ENCODE data around the gene KCNA5. TPM values are rescaled to one million over a fixed set of nuclear protein-coding genes. Genes with fewer than 3 reads are reported as not detected.

Gene KCNA5
- total RNA-seq (2021) (not detected in 2 replicates), Bru-seq, nascent RNA (not detected), BruChase-seq, experiment 1, labeled RNA remaining after a 2-hour chase (not detected), BruChase-seq, experiment 2, labeled RNA remaining after a 6-hour chase (not detected)
- long read RNA-seq: 0 reads

DNA sequence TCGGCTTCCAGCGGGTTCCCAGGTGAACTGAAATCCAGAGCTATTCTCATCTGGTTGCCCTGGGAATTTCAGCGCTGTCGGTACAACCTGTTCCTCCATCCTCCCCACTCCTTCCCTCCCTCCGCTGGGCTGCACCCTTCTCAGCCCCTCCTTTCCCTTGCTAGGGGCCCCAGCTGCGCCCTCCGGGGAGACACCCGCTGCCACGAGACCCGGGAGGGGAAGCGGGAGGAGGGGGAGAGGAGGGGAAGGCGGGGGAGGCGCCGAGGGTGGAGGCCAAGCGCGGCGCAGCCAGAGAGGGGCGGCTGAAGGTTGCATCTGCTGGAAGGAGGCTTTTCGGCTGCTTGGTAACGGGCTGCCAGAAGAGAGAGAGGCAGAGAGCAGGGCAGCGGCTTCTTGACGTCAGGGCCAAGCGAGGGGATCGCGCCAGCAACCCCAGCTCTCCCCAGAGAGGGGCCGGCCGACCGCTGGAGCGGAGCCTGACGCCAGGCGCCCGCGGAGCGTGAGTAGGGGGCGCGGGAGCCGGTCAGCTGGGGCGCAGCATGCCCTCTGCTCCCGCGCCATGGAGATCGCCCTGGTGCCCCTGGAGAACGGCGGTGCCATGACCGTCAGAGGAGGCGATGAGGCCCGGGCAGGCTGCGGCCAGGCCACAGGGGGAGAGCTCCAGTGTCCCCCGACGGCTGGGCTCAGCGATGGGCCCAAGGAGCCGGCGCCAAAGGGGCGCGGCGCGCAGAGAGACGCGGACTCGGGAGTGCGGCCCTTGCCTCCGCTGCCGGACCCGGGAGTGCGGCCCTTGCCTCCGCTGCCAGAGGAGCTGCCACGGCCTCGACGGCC, at the start of gene KCNA5:
TSS of gene KCNA5 (plus strand) at position 291 of the 831 bp plus-strand sequence. CDS start at position 560, 269 bp downstream.
- CTCF ChIA-PET: interaction anchor here (0.6 kb wide), 1 partner anchor 189 kb away, joined by 3 read pairs; no protein-coding TSS in a partner anchor

DNA sequence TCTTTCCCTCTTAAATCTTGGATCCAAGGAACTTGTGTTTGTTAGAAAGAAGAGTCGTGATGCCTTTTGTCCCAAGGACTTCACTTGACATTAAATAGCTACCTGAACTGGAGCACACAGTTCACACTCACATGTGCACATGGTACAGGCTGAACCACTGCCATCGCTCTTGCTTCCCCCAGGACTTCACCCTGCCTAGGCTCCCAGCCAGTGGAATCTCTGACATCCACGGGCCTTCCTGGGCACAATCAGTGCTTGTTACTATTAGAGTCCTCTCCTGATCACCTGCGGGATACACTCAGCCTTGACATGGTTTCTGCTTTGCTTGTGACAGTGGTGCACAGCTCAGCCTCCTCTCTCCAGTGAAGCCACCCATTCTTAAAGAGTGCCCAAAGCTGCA, 49.1 kb upstream of the KCNA5 start:
- no peak overlapping the region for H3K27ac ChIP-seq (ENCODE audit: low read depth, low read length, poor library complexity, severe bottlenecking)

More for the DNA sequence above, at the start of gene KCNA5:
- BruUV-seq (replicated peaks): no TSS peak
- no peak within 1 kb of the TSS for H3K4me3 ChIP-seq (ENCODE audit: low read depth, low read length, poor library complexity, severe bottlenecking)
- POLR2A ChIA-PET (ENCODE audit: low non-redundant PET): no interaction called here
- no peaks in the 10 kb centered on the region for H3K4me1 ChIP-seq (ENCODE audit: insufficient read depth, low read length, poor library complexity, severe bottlenecking)
- intact Hi-C loops (cut with micrococcal nuclease; ENCODE audit: unreplicated experiment): no loop called here
- no peaks in the 10 kb centered on the region for H3K36me3 ChIP-seq (ENCODE audit: insufficient read depth, low read length, poor library complexity, severe bottlenecking)
- H3K9me3 ChIP-seq (ENCODE audit: low read depth, low read length, poor library complexity, severe bottlenecking): no peaks in the 10 kb centered on the region
- no peak within 1 kb of the TSS for H3K27ac ChIP-seq (ENCODE audit: low read depth, low read length, poor library complexity, severe bottlenecking)
- TF ChIP-seq, protein P1, sequence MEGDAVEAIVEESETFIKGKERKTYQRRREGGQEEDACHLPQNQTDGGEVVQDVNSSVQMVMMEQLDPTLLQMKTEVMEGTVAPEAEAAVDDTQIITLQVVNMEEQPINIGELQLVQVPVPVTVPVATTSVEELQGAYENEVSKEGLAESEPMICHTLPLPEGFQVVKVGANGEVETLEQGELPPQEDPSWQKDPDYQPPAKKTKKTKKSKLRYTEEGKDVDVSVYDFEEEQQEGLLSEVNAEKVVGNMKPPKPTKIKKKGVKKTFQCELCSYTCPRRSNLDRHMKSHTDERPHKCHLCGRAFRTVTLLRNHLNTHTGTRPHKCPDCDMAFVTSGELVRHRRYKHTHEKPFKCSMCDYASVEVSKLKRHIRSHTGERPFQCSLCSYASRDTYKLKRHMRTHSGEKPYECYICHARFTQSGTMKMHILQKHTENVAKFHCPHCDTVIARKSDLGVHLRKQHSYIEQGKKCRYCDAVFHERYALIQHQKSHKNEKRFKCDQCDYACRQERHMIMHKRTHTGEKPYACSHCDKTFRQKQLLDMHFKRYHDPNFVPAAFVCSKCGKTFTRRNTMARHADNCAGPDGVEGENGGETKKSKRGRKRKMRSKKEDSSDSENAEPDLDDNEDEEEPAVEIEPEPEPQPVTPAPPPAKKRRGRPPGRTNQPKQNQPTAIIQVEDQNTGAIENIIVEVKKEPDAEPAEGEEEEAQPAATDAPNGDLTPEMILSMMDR (conservative IDR thresholded peaks at IDR 0.05; ENCODE audit: low read depth, low read length): no peak
- peak; percentile 55 for TF ChIP-seq EZH2 (IDR thresholded peaks at IDR 0.05; ENCODE audit: borderline replicate concordance, low read depth, low read length, poor library complexity, severe bottlenecking)
- DNase-seq (ENCODE audit: low spot score): no peak
- H3K27me3 ChIP-seq (replicated peaks; ENCODE audit: insufficient read depth, low read depth, low read length, poor library complexity): peaks cover 87% of the 10 kb centered on the region

DNA sequence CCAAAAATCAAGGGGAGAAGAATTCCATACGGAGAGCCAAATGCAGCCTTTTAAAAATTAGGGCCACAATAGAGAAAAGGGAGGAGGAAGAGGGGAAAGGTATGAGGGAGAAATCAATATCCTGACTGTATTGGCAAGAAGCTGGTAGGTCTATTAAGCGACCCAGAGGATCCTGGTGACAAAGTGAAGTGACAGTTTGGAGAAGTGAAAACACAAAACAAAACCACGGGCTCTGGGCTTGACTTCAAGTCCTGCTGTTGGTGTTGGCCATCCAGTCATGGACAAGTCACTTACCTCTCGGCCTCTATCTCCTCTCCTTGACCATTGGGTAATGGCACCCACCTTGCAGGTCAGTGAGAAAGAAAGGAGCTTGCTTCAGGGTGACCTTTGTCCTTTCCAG, 47.0 kb upstream of the KCNA5 start:
- CTCF ChIA-PET: no interaction called here
- Histone ChIP-seq H3K4me1 (ENCODE audit: insufficient read depth, low read length, poor library complexity, severe bottlenecking) (no peaks in the 10 kb centered on the region), H3K27ac (ENCODE audit: low read depth, low read length, poor library complexity, severe bottlenecking) (no peak overlapping the region), H3K4me3 (ENCODE audit: low read depth, low read length, poor library complexity, severe bottlenecking) (no peak overlapping the region), H3K36me3 (ENCODE audit: insufficient read depth, low read length, poor library complexity, severe bottlenecking) (no peaks in the 10 kb centered on the region), H3K9me3 (ENCODE audit: low read depth, low read length, poor library complexity, severe bottlenecking) (no peaks in the 10 kb centered on the region), H3K27me3 (replicated peaks; ENCODE audit: insufficient read depth, low read depth, low read length, poor library complexity) (peaks cover 49% of the 10 kb centered on the region)
- TF ChIP-seq, protein P1 (conservative IDR thresholded peaks at IDR 0.05; ENCODE audit: low read depth, low read length): no peak
- no peak for TF ChIP-seq EZH2 (IDR thresholded peaks at IDR 0.05; ENCODE audit: borderline replicate concordance, low read depth, low read length, poor library complexity, severe bottlenecking)
- no TSS peak for BruUV-seq (replicated peaks)
- POLR2A ChIA-PET (ENCODE audit: low non-redundant PET): no interaction called here
- intact Hi-C loops (cut with micrococcal nuclease; ENCODE audit: unreplicated experiment): no loop called here
- DNase-seq (ENCODE audit: low spot score): no peak

More for the DNA sequence above, 49.1 kb upstream of the KCNA5 start:
- TF ChIP-seq EZH2 (IDR thresholded peaks at IDR 0.05; ENCODE audit: borderline replicate concordance, low read depth, low read length, poor library complexity, severe bottlenecking): no peak
- no peak for DNase-seq (ENCODE audit: low spot score)
- intact Hi-C loops (cut with micrococcal nuclease; ENCODE audit: unreplicated experiment): no loop called here
- Histone ChIP-seq H3K27me3 (replicated peaks; ENCODE audit: insufficient read depth, low read depth, low read length, poor library complexity) (peaks cover 63% of the 10 kb centered on the region), H3K9me3 (ENCODE audit: low read depth, low read length, poor library complexity, severe bottlenecking) (no peaks in the 10 kb centered on the region), H3K4me1 (ENCODE audit: insufficient read depth, low read length, poor library complexity, severe bottlenecking) (no peaks in the 10 kb centered on the region), H3K36me3 (ENCODE audit: insufficient read depth, low read length, poor library complexity, severe bottlenecking) (no peaks in the 10 kb centered on the region), H3K4me3 (ENCODE audit: low read depth, low read length, poor library complexity, severe bottlenecking) (no peak overlapping the region)
- ChIA-PET CTCF (interaction anchor here (0.8 kb wide), 1 partner anchor 137 kb away, joined by 3 read pairs; no protein-coding TSS in a partner anchor), POLR2A (ENCODE audit: low non-redundant PET) (no interaction called here)
- no TSS peak for BruUV-seq (replicated peaks)

All from A673 (cell line).